HCT116 (cell line): ENCODE measurements around the gene ITPR1. TPM values are rescaled to one million over a fixed set of nuclear protein-coding genes. Genes with fewer than 3 reads are reported as not detected.

Experiments used
- ATAC-seq: fragments of 200-7000 bp; cut with Tn5 transposase; 2 replicates; pipeline ENCODE4 v1.9.1; 2020; ENCODE audit warnings: mild to moderate bottlenecking, moderate library complexity
- BruUV-seq: library from RNA; stranded (reverse); fragments of 400-500 nt; replicated peaks from 2 replicates; lab custom pipeline; 2021; lab: Mats Ljungman, UMichigan
- CTCF ChIA-PET: fragments of 300-600 bp; sonication (Branson Sonifier 250); formaldehyde crosslinking; loops from one replicate; lab custom pipeline; 2021; ENCODE audit warnings: antibody characterized with exemption; lab: Charles Lee
- POLR2A ChIA-PET: fragments of 300-600, 350-600 bp; sonication (Branson Sonifier 250); formaldehyde crosslinking; loops from one replicate; lab custom pipeline; 2021; ENCODE audit warnings: antibody characterized with exemption; lab: Charles Lee
- RAD21 ChIA-PET, 2 experiments: fragments of 300-600 bp; sonication (Branson Sonifier 250); formaldehyde crosslinking; loops; one replicate each; lab custom pipeline; 2023; ENCODE audit warnings: low total read pairs in 2 of 2; ENCODE audit not compliant: uncharacterized antibody in 2 of 2, unreplicated experiment in 2 of 2, low non-redundant PET in 1 of 2; lab: Charles Lee
- DNase-seq: peaks from one replicate; pipeline ENCODE4 v3.0.0-alpha.2; 2010; ENCODE audit warnings: low read depth, low spot score
- H2AFZ ChIP-seq: fragments of 200-600 bp; shearing (Covaris generic), sonication (generic); 2 replicates; pipeline ENCODE4 v1.6.1; 2017; ENCODE audit warnings: low read depth, mixed run types, mixed read lengths, antibody characterized with exemption, low read length; ENCODE audit not compliant: poor library complexity, severe bottlenecking
- H3K27ac ChIP-seq: 2 replicates; pipeline ENCODE4 v1.5.1; 2012; ENCODE audit warnings: low read depth, low read length
- H3K27me3 ChIP-seq: fragments of 200-600 bp; sonication (generic); 2 replicates; pipeline ENCODE4 v1.6.1; 2016; ENCODE audit warnings: mixed run types, low read length, mixed read lengths; ENCODE audit not compliant: insufficient read depth
- H3K36me3 ChIP-seq, 2 experiments: fragments of 200-500 bp in 1 of 2; fragments of 200-600 bp in 1 of 2; sonication (Bioruptor generic) in 1 of 2; sonication (generic) in 1 of 2; 2 replicates each; pipeline versions ENCODE4 v1.5.1 to v1.6.1; 2014 to 2016; ENCODE audit warnings: low read length in 2 of 2, inconsistent platforms in 1 of 2, mixed read lengths in 1 of 2, mixed run types in 1 of 2; ENCODE audit not compliant: insufficient read depth in 2 of 2, control insufficient read depth in 1 of 2
- H3K4me1 ChIP-seq, 2 experiments: fragments of 200-600 bp in 1 of 2; sonication (generic) in 1 of 2; 2 replicates each; pipeline versions ENCODE4 v1.5.1 to v1.6.1; 2012 to 2017; ENCODE audit warnings: low read length in 2 of 2, inconsistent platforms in 1 of 2, mild to moderate bottlenecking in 1 of 2, mixed read lengths in 1 of 2, mixed run types in 1 of 2, moderate library complexity in 1 of 2; ENCODE audit not compliant: insufficient read depth in 2 of 2, control insufficient read depth in 1 of 2
- H3K4me2 ChIP-seq: fragments of 200-600 bp; sonication (generic); 2 replicates; pipeline ENCODE4 v1.6.1; 2017; ENCODE audit warnings: mixed run types, low read length, mixed read lengths
- H3K4me3 ChIP-seq, 2 experiments: fragments of 200-600 bp in 1 of 2; sonication (generic) in 1 of 2; replicated peaks in 1 of 2; 2 replicates each; pipeline ENCODE4 v1.5.1; 2011 to 2016; ENCODE audit warnings: low read length in 2 of 2, control low read depth in 1 of 2, low read depth in 1 of 2, mild to moderate bottlenecking in 1 of 2, mixed read lengths in 1 of 2, mixed run types in 1 of 2
- H3K79me2 ChIP-seq: fragments of 200-600 bp; sonication (generic); 2 replicates; pipeline ENCODE4 v1.6.1; 2017; ENCODE audit warnings: mild to moderate bottlenecking, mixed run types, low read length, moderate library complexity, mixed read lengths; ENCODE audit not compliant: insufficient read depth
- H3K9ac ChIP-seq: fragments of 200-600 bp; sonication (generic); 2 replicates; pipeline ENCODE4 v1.6.1; 2016; ENCODE audit warnings: low read length, mixed read lengths
- H3K9me2 ChIP-seq: fragments of 200-600 bp; sonication (generic), shearing (Covaris generic); 2 replicates; pipeline ENCODE4 v1.6.1; 2017; ENCODE audit warnings: mixed run types, mild to moderate bottlenecking, moderate library complexity; ENCODE audit not compliant: insufficient read depth
- H3K9me3 ChIP-seq, 2 experiments: fragments of 200-500 bp in 1 of 2; fragments of 200-600 bp in 1 of 2; sonication (Bioruptor generic) in 1 of 2; sonication (generic) in 1 of 2; 2 replicates each; pipeline ENCODE4 v1.6.1; 2014 to 2017; ENCODE audit warnings: low read length in 2 of 2, mixed read lengths in 2 of 2, inconsistent platforms in 1 of 2, low read depth in 1 of 2, mild to moderate bottlenecking in 1 of 2, mixed run types in 1 of 2, moderate library complexity in 1 of 2; ENCODE audit not compliant: control insufficient read depth in 1 of 2, insufficient read depth in 1 of 2
- H4K20me1 ChIP-seq: fragments of 200-600 bp; sonication (generic), shearing (Covaris generic); 2 replicates; pipeline ENCODE4 v1.6.1; 2017; ENCODE audit warnings: mixed run types, mild to moderate bottlenecking, moderate library complexity; ENCODE audit not compliant: insufficient read depth
- ELF1 ChIP-seq: IDR thresholded peaks from 2 replicates; pipeline ENCODE4 v1.6.1; 2012; ENCODE audit warnings: low read depth, borderline replicate concordance
- EZH2 ChIP-seq: fragments of 200-600 bp; sonication (generic); IDR thresholded peaks from 2 replicates; pipeline ENCODE4 v1.6.1; 2017; ENCODE audit warnings: antibody characterized with exemption, mixed run types
- EZH2phosphoT487 ChIP-seq: fragments of 200-600 bp; IDR thresholded peaks from 2 replicates; pipeline ENCODE4 v1.6.1; 2018; ENCODE audit warnings: antibody characterized with exemption, borderline replicate concordance
- FOSL1 ChIP-seq: IDR thresholded peaks from 2 replicates; pipeline ENCODE4 v1.6.1; 2012; ENCODE audit warnings: low read depth
- POLR2A ChIP-seq: IDR thresholded peaks from 2 replicates; pipeline ENCODE4 v1.7.0; 2011; ENCODE audit warnings: borderline replicate concordance; ENCODE audit not compliant: insufficient read depth, insufficient read length; ENCODE audit errors: extremely low read depth
- RAD21 ChIP-seq: IDR thresholded peaks from 2 replicates; pipeline ENCODE4 v1.6.1; 2012; ENCODE audit warnings: low read depth, mild to moderate bottlenecking
- TCF7L2 ChIP-seq: IDR thresholded peaks from 2 replicates; pipeline ENCODE4 v1.7.0; 2011; ENCODE audit warnings: borderline replicate concordance, inconsistent platforms; ENCODE audit not compliant: insufficient read depth, insufficient read length; ENCODE audit errors: extremely low read depth
- YY1 ChIP-seq: IDR thresholded peaks from 2 replicates; pipeline ENCODE4 v1.6.1; 2011; ENCODE audit warnings: low read length, low read depth, moderate library complexity, mild to moderate bottlenecking; ENCODE audit not compliant: insufficient replicate concordance; ENCODE audit errors: extremely low read depth
- ZBTB33 ChIP-seq: IDR thresholded peaks from 2 replicates; pipeline ENCODE4 v1.6.1; 2011; ENCODE audit warnings: mild to moderate bottlenecking, low read length, moderate library complexity; ENCODE audit not compliant: insufficient replicate concordance; ENCODE audit errors: extremely low read depth
- ZFX ChIP-seq: fragments of 450-650 bp; IDR thresholded peaks from 2 replicates; pipeline ENCODE4 v1.6.1; 2017
- intact Hi-C: fragments of 100-400 bp; cut with micrococcal nuclease; formaldehyde crosslinking; loops from 2 replicates; pipeline ENCODE4 v1.10.0; 2022
- total RNA-seq: library from RNA; stranded (reverse); gene quantifications from one replicate; pipeline ENCODE4 v1.2.1, GENCODE V29; 2021; ENCODE audit not compliant: unreplicated experiment
- TF ChIP-seq, protein P1 (sequence below): IDR thresholded peaks from 2 replicates; pipeline ENCODE4 v1.6.1; 2012; ENCODE audit warnings: low read depth
- TF ChIP-seq, protein P2 (sequence below), 3 experiments: fragments of 200-600 bp in 1 of 3; sonication (generic) in 1 of 3; IDR thresholded peaks in 2 of 3; conservative IDR thresholded peaks in 1 of 3; 2 replicates each; pipeline ENCODE4 v1.5.1; 2012 to 2017; ENCODE audit warnings: low read depth in 2 of 3, low read length in 2 of 3, antibody characterized with exemption in 1 of 3, borderline replicate concordance in 1 of 3, control low read depth in 1 of 3, mild to moderate bottlenecking in 1 of 3, mixed read lengths in 1 of 3, mixed run types in 1 of 3, moderate library complexity in 1 of 3; ENCODE audit not compliant: insufficient read depth in 1 of 3
- TF ChIP-seq, protein P3 (sequence below): IDR thresholded peaks from 2 replicates; pipeline ENCODE4 v1.6.1; 2012

Gene ITPR1
- total RNA-seq, 1 experiment from 2014 or later = 9.2 TPM

DNA sequence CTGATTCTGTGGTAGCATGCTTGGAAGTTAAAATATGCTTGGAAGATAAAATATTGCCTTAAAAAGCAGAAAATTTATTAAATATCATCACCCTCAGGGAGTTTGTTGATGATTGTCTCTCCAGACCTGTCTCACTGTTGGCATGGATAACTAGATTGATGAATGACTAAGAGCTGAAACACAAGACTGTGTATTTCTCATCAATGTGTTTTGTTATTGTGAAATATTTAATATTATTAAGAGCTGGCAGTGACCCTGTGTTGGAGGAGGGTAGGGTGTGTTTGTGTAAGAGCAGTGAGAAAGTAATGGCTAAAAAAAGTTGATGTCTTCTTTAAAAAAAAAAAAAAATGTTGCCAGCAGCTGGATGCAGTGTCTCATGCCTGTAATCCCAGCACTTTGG is 82.2 kb downstream of the ITPR1 start:
- H3K4me1 ChIP-seq = no peaks in the 10 kb centered on the region
- no peak for DNase-seq
- no peaks in the 10 kb centered on the region for H3K79me2 ChIP-seq
- no peak overlapping the region for H3K27ac ChIP-seq
- H3K9me2 ChIP-seq = no peaks in the 10 kb centered on the region
- no peak overlapping the region for H3K4me2 ChIP-seq
- H3K4me3 ChIP-seq = no peak overlapping the region
- H4K20me1 ChIP-seq = no peaks in the 10 kb centered on the region
- no peak for ATAC-seq
- ChIA-PET CTCF (no interaction called here), RAD21 (no interaction called here), POLR2A (no interaction called here)
- intact Hi-C loops = no loop called here
- no peaks in the 10 kb centered on the region for H3K9me3 ChIP-seq
- H2AFZ ChIP-seq = no peak overlapping the region
- TF ChIP-seq ELF1 (no peak), ZFX (no peak), FOSL1 (no peak), POLR2A (no peak), RAD21 (no peak)
- TF ChIP-seq, protein P1, sequence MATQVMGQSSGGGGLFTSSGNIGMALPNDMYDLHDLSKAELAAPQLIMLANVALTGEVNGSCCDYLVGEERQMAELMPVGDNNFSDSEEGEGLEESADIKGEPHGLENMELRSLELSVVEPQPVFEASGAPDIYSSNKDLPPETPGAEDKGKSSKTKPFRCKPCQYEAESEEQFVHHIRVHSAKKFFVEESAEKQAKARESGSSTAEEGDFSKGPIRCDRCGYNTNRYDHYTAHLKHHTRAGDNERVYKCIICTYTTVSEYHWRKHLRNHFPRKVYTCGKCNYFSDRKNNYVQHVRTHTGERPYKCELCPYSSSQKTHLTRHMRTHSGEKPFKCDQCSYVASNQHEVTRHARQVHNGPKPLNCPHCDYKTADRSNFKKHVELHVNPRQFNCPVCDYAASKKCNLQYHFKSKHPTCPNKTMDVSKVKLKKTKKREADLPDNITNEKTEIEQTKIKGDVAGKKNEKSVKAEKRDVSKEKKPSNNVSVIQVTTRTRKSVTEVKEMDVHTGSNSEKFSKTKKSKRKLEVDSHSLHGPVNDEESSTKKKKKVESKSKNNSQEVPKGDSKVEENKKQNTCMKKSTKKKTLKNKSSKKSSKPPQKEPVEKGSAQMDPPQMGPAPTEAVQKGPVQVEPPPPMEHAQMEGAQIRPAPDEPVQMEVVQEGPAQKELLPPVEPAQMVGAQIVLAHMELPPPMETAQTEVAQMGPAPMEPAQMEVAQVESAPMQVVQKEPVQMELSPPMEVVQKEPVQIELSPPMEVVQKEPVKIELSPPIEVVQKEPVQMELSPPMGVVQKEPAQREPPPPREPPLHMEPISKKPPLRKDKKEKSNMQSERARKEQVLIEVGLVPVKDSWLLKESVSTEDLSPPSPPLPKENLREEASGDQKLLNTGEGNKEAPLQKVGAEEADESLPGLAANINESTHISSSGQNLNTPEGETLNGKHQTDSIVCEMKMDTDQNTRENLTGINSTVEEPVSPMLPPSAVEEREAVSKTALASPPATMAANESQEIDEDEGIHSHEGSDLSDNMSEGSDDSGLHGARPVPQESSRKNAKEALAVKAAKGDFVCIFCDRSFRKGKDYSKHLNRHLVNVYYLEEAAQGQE = no peak
- no peaks in the 10 kb centered on the region for H3K36me3 ChIP-seq
- H3K9ac ChIP-seq = no peak overlapping the region
- BruUV-seq = no TSS peak
- no peaks in the 10 kb centered on the region for H3K27me3 ChIP-seq

- Histone ChIP-seq H3K9me3 (no peaks in the 10 kb centered on the region), H3K79me2 (no peaks in the 10 kb centered on the region), H3K4me2 (no peak overlapping the region), H2AFZ (no peak overlapping the region), H4K20me1 (no peaks in the 10 kb centered on the region), H3K9ac (no peak overlapping the region), H3K27ac (no peak overlapping the region), H3K4me3 (no peak overlapping the region), H3K4me1 (no peaks in the 10 kb centered on the region), H3K9me2 (no peaks in the 10 kb centered on the region), H3K36me3 (no peaks in the 10 kb centered on the region), H3K27me3 (no peaks in the 10 kb centered on the region)
- RAD21 ChIA-PET = no interaction called here
- CTCF ChIA-PET = no interaction called here
- POLR2A ChIA-PET = no interaction called here
- no TSS peak for BruUV-seq
- intact Hi-C loops = no loop called here
- no peak for ATAC-seq
- DNase-seq = no peak
- no peak for TF ChIP-seq EZH2phosphoT487
- no peak for TF ChIP-seq TCF7L2
- no peak for TF ChIP-seq ELF1
- no peak for TF ChIP-seq ZBTB33
- TF ChIP-seq YY1 = no peak
- TF ChIP-seq EZH2 = no peak
- TF ChIP-seq, protein P2, sequence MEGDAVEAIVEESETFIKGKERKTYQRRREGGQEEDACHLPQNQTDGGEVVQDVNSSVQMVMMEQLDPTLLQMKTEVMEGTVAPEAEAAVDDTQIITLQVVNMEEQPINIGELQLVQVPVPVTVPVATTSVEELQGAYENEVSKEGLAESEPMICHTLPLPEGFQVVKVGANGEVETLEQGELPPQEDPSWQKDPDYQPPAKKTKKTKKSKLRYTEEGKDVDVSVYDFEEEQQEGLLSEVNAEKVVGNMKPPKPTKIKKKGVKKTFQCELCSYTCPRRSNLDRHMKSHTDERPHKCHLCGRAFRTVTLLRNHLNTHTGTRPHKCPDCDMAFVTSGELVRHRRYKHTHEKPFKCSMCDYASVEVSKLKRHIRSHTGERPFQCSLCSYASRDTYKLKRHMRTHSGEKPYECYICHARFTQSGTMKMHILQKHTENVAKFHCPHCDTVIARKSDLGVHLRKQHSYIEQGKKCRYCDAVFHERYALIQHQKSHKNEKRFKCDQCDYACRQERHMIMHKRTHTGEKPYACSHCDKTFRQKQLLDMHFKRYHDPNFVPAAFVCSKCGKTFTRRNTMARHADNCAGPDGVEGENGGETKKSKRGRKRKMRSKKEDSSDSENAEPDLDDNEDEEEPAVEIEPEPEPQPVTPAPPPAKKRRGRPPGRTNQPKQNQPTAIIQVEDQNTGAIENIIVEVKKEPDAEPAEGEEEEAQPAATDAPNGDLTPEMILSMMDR (IDR thresholded peaks at IDR 0.05 in 2 of 3, conservative IDR thresholded peaks at IDR 0.05 in 1 of 3; ENCODE audit: borderline replicate concordance in 1 of 3, insufficient read depth in 1 of 3, low read depth in 2 of 3, low read length in 2 of 3) = no peak
- TF ChIP-seq, protein P3, sequence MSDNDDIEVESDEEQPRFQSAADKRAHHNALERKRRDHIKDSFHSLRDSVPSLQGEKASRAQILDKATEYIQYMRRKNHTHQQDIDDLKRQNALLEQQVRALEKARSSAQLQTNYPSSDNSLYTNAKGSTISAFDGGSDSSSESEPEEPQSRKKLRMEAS = no peak
These were observed 84.6 kb downstream of the ITPR1 start for GRCh38 chr3:4577721-4578120.
